ENCODE measurements around the gene LBX1.
"Not testable (repeated sequence)": the region's sequence is repeated elsewhere in the genome, so short reads cannot be mapped to it uniquely, and the experiment has no call there.

LBX1 gene

GRCh38 chr10:101208543-101208942, 20.7 kb downstream of the LBX1 start:
- no peak for DNase-seq (ENCODE audit: low read depth in 2 of 2)

DNA sequence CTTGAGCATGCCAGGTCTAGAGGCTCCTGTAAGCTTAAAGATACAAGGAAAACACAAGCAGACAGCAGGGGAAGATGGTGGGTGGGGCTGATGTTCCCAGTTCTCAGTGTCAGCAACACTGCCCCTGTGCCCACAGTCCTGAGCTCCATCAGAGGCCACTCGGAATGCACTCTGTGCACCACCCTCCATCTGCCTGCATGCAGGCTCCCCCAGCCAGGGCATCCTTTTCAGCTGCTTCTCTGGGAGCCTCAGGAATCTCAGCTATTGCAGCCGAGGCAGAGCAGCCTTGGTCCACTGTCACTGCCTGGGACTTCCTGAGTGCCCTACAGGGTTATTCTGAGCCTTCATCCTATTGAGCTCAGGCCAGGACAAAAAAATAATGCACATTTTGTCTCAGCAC, 22.2 kb downstream of the LBX1 start:
- no peak for DNase-seq (ENCODE audit: low read depth in 2 of 2)

DNA sequence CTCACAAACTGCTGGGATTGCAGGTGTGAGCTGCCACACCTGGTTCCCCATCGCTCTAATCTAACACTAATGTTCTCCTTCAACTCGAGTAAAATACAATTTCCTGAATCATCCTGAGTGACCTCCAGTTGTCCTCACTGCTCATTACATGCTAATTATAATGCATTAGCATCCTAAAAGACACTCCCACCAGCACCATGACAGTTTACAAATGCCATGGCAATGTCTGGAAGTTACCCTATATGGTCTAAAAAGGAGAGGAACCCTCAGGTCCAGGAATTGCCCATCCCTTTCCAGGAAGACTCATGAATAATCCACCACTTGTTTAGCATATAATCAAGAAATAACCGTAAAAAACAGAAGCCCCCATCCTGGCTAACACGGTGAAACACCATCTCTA, 26.6 kb downstream of the LBX1 start:
- not testable (repeated sequence) for DNase-seq (ENCODE audit: low read depth in 2 of 2)

GRCh38 chr10:101198326-101198977, 30.8 kb downstream of the LBX1 start:
- not testable (repeated sequence) for DNase-seq (ENCODE audit: low read depth in 2 of 2)

- DNase-seq (ENCODE audit: low read depth in 2 of 2): no peak
Measured at GRCh38 chr10:101195921-101196320, 33.3 kb downstream of the LBX1 start.

DNA sequence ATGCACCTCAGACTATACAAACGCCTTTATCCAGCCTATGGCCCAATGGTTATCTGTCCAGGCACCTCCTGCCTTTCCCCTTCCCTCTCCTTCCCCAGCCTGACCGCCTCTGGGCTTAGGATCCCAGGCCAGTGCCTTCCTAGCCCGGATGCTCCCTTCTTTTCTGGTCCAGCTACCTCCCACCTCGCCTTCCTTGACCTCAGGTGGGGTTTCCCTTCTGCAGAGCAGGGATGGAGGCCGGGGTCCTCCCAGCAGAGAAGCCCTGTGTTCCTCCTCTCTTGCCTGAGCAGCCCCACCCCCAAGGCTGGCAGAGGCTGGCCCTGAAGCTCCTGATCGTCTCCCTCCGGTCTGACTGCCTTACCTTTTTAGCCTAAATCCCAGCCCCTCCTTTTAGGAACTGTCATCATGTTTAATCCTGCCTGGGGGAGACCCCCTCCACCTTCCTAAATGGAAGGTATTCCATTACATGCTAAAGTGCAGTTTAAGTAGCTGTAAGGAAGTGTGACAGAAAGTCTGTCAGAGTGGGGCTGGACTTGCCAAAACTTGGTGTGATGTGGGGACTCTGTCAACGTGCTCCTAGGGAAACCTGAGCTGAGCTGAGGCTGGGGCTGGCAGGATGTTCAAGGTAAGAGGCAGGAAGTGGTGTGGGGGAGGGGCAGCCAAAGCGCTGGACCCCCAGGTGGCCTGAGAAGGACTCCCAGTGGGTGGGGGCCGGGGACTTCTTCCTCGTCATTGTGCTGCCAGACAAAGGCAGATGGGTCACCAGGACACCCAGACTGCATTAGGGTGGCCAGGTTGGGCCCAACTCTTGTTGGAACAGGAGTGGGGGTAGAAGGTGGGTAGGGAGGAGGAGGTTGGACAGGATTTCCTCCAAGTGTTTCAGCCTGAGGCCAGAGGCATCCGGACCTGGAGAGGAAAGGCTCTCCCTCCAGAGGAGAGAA, 39.5 kb downstream of the LBX1 start:
- no peak for DNase-seq (ENCODE audit: low read depth in 2 of 2)

GRCh38 chr10:101188942-101189341, 40.3 kb downstream of the LBX1 start:
- DNase-seq (ENCODE audit: low read depth in 2 of 2): no peak

DNA sequence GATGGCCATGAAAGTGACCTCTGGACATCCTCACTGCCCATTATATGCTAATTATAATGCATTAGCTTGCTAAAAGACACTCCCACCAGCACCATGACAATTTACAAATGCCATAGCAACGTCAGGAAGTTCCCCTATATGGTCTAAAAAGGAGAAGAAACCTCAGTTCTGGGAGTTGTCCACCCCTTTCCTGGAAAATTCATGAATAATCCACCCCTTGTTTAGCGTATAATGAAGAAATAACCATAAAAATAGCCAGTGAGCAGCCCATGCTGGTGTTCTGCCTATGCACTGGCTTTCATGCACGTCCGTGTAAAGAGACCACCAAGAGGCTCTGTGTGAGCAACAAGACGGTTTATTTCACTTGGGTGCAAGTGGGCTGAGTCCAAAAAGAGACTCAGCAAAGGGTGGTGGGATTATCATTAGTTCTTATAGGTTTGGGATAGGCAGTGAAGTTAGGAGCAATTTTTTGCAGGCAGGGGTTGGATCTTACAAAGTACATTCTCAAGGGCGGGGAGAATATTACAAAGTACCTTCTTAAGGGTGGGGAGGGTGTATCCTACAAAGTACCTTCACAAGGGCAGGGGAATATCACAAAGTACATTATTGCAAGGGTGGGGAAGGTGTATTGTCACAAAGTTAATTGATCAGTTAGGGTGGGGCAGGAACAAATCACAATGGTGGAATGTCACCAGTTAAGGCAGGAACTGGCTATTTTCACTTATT, 45.6 kb downstream of the LBX1 start:
- no peak for DNase-seq (ENCODE audit: low read depth in 2 of 2)

DNA sequence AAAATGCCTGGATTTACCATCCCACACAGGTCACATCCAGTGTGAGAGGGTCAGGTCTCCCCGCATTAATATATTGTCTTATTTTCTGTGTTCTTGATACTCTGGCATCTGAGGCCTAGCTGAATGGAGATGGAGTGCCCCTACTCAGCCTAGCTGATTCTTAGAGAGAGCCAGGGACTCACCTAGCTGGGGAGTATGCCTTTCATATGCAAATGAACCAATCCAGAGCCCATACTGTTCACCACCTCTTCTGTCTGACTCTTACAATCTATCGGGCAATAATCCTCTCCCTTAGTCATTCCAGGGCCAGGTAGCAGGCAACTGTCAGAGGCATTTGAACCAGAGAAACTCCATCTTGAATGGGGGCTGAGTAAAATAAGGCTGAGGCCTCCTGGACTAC, 46.3 kb downstream of the LBX1 start:
- no peak for DNase-seq (ENCODE audit: low read depth in 2 of 2)

All from stimulated activated CD4-positive, alpha-beta T cell treated with anti-CD3 and anti-CD28 coated beads, Interleukin-12 subunit alpha, Interleukin-12 subunit beta, amount 100 ng/mL, for 24 hours (primary cell).